HFF-Myc (cell line): ENCODE data around the gene NXPH4.
A peak's percentile ranks its signal among the peaks of the same experiment; 100 is the strongest.

ENCODE experiments used
- DNase-seq: peaks from one replicate; pipeline ENCODE4 v3.0.0-alpha.2; 2011; ENCODE audit warnings: low read depth; ENCODE audit errors: extremely low read depth
- H3K4me3 ChIP-seq: replicated peaks from 2 replicates; pipeline ENCODE4 v1.5.1; 2011; ENCODE audit warnings: low read depth, mild to moderate bottlenecking, control low read depth, low read length
- CTCF ChIP-seq: IDR thresholded peaks from 2 replicates; pipeline ENCODE4 v1.5.1; 2012; ENCODE audit warnings: mild to moderate bottlenecking, low read depth, low read length, control low read depth; ENCODE audit errors: missing control alignments

NXPH4 gene

GRCh38 chr12:57231276-57232021 lies 14.9 kb downstream of the NXPH4 start:
- TF ChIP-seq CTCF: no peak
- peak overlapping the region; percentile 99 for H3K4me3 ChIP-seq
- no peak for DNase-seq

- DNase-seq: no peak
- H3K4me3 ChIP-seq: no peak overlapping the region
- no peak for TF ChIP-seq CTCF
These were observed 15.7 kb downstream of the NXPH4 start for GRCh38 chr12:57232156-57232756.

GRCh38 chr12:57233357-57234232 lies 17.0 kb downstream of the NXPH4 start:
- DNase-seq: no peak
- no peak for TF ChIP-seq CTCF

GRCh38 chr12:57234233-57234570 lies 17.6 kb downstream of the NXPH4 start:
- no peak overlapping the region for H3K4me3 ChIP-seq
- DNase-seq: no peak
- no peak for TF ChIP-seq CTCF

More at GRCh38 chr12:57233357-57234232, 17.0 kb downstream of the NXPH4 start:
- H3K4me3 ChIP-seq: no peak overlapping the region

GRCh38 chr12:57234571-57235016 lies 18.0 kb downstream of the NXPH4 start:
- no peak for TF ChIP-seq CTCF
- no peak overlapping the region for H3K4me3 ChIP-seq
- no peak for DNase-seq

- TF ChIP-seq CTCF: peak; percentile 10
- no peak overlapping the region for H3K4me3 ChIP-seq
- DNase-seq: no peak
These were observed 18.6 kb downstream of the NXPH4 start for GRCh38 chr12:57235017-57235727.
